GM21360 (cell line): ENCODE measurements around the gene KIAA0232.
A peak's percentile ranks its signal among the peaks of the same experiment; 100 is the strongest.
"Not testable (repeated sequence)": the region's sequence is repeated elsewhere in the genome, so short reads cannot be mapped to it uniquely, and the experiment has no call there.

Experiments
- ATAC-seq: cut with Tn5 transposase; IDR thresholded peaks from one replicate; pipeline ENCODE4 v1.9.1; 2021; ENCODE audit warnings: mild to moderate bottlenecking, moderate library complexity; ENCODE audit not compliant: unreplicated experiment

KIAA0232 gene

DNA sequence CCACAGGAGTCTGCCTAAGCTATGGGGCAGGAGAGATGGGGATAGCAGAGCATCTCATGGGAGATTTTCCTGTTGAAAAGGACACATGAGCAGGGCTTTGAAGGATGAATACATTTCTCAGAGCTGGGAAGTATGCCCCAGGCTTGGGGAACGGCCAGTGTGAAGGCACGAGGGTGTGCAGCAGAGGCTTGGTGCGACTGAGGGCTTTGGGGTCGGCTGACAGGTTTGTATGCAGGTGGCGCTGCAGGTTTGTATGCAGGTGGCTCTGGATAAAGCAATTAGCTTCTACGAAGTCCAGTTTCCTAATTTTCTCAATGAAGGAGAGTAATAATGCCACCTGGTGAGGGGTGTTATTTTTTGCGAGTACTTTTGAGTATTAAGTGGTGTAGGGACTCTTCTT is 6.8 kb upstream of the KIAA0232 start:
- ATAC-seq, result no peak

DNA sequence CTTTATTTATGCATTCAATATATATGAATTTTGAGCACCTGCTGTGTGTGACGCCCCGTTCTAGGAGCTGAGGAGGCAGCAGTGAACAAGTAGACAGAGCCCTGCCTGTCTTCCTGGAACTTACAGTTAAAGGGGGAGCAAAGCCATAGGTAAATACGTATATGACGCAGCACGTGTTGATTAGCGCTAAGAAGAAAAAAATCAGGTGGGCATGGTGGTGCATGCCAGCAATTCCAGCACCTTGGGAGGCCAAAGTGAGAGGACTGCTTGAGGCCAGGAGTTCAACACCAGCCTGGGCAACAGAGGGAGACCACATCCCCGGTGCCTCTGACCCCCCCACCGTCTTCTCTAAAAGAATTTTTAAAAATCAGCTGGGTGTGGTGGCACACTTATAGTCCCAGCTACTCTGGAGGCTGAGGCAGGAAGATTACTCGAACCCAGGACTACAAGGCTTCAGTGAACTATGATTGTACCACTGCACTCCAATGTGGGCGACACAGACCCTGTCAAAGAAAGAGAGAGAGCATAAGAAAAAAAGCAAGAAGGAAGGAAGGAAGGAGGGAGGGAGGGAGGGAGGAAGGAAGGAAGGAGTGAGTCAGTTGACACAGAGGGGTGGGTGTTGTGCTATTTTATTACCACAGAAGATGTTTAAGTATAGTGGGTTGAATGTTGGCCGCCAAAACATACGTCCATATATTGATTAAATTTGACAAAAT is 5.4 kb upstream of the KIAA0232 start:
- no peak for ATAC-seq

- ATAC-seq, result no peak
Measured at GRCh38 chr4:6777636-6778281, 4.8 kb upstream of the KIAA0232 start.

DNA sequence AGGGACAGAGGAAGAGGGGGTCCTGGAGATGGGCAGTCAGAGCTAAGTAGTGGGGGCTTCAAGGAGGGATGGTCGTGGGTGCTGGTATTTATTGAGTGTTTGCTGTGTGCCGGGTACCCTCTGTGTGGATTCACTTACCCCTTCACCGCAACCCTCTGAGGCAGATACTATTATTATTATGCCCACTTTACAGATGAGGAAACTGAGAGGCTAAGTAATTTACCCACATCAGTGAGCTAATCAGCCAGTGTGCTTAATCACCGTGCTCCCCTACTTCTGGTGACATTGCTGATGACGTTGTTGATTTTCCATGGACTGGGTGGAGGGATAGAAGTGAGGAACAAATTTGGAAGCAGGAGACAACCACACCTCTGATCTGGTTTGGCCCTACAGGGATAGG is 4.1 kb upstream of the KIAA0232 start:
- no peak for ATAC-seq

GRCh38 chr4:6779667-6780565 is 2.6 kb upstream of the KIAA0232 start:
- ATAC-seq, result no peak

DNA sequence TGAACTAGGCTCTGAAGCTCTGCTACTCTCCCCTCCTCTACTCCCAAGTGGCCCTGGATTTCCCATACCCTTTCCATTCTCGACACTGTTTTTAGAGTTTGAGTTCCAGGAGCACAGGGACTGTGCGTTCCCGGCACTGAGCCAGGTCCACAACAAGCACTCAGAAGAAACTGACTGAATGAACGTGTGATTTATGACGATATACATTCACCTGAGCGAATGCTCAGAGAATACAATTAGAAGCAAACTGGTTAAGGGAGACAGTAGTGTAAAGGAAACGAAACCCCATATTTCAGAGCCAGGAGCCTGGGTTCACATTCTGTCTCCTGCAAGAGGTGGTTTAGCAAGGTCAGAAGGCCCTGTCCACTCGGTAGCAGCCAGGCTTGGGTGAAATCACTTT is 1.4 kb upstream of the KIAA0232 start:
- no peak for ATAC-seq

- ATAC-seq, result no peak
Measured at GRCh38 chr4:6781561-6781960, 966 bp upstream of the KIAA0232 start.

DNA sequence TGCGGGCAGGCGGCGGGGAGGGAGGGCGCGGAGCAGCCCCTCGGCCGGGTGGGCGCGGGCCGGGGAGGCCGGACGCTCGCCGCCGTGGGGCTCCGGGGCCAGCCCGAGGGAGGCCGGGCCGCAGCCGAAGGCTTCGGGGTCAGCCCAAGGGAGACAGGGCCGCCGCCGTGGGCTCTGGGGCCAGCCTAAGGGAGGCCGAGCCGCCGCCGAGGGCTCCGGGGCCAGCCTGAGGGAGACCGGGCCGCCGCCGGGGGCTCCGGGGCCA is 251 bp downstream of the KIAA0232 start:
- no peak for ATAC-seq

DNA sequence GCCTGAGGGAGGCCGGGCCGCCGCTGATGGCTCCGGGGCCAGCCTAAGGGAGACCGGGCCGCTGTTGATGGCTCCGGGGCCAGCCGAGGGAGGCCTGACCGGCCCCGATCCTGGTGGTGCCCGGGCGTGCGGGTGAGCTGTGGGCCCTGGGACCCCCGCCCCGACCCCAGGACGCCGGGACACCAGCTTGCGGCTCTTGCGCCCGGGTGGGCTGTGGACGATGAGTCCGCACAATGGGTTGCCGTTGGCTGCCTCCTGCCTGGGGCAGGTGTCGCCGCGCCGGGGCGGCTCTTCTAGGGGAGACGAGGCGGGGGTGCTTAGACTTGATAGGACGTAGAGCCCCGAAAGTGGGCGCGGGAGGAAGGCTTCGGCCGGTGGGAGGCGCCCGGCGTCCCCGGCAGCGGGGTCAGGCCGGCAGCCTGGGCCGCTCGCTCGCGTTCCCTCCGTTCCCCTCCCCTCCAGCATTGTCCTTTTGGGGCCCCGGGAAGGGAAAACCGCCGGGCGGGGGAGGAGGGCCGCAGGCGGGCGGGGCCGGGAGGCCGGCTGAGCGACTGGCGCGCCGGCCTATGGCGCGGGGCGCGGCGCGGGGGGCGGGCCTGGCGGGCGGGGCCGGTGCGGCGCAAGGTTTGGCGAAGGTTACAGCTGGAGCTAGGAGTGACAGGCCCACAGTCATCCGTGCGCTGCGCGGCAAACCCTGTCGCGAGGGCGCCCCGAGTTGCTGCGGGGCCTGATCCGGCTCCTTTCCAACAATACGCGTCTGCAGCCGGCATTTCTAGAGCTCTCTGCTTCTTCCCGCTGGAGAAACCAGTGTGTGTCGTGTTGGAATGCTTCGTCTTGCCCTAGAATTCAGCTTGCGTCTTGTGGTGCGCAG is 819 bp downstream of the KIAA0232 start:
- ATAC-seq, result peak; percentile 59

- ATAC-seq, result no peak
Measured at GRCh38 chr4:6785572-6785925, 3.0 kb downstream of the KIAA0232 start.

DNA sequence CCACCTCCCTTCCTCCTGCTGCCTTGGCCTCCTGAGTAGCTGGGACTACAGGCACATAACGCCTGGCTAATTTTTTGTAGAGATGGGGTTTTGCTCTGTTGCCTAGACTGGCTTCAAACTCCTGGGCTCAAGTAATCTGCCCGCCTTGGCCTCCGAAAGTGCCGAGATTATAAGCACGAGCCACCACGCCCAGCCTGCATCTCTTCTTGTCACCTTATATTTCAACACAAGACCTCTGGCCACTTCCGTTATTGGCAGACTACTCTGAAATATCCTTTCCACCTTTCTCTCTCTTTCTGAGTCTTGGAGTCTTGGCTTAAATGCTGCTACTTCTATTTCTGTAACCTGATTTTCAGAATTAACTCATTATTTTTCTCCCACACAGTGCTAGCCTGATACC is 5.6 kb downstream of the KIAA0232 start:
- no peak for ATAC-seq

GRCh38 chr4:6791245-6791644 is 8.7 kb downstream of the KIAA0232 start:
- ATAC-seq, result not testable (repeated sequence)

DNA sequence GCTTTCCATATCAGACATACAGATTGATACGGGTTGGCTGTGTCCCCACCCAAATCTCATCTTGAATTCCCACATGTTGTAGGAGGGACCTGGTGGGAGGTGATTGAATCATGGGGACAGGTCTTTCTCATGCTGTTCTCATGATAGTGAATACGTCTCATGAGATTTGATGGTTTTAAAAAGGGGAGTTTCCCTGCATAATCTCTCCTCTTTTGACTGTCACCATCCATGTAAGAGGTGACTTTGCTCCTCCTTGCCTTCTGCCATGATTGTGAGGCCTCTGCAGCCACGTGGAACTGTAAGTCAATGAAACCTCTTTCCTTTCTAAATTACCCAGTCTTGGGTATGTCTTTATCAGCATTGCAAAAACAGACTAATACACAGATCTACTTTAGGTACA is 9.3 kb downstream of the KIAA0232 start:
- ATAC-seq, result not testable (repeated sequence)

GRCh38 chr4:6794189-6794588 is 11.7 kb downstream of the KIAA0232 start:
- ATAC-seq, result no peak

DNA sequence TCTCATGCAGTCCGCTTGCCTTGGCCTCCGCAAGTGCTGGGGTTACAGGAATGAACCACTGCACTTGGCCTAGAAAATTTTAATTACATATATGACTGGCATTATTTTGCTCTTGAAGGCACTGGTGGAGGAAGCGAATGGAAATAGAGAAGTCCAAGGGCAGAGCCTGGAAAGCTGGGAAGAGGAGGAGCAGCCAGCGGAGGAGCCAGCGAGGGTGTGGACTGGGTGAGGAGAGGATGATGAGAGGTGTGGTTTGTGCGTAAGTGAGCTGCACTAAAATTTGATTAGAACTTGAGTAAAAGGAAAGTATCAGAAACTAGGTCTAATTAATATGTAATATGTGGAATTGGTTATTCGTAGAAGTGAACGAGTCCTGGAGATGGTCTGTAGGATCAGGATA is 13.3 kb downstream of the KIAA0232 start:
- no peak for ATAC-seq

GRCh38 chr4:6797368-6797767 is 14.8 kb downstream of the KIAA0232 start:
- not testable (repeated sequence) for ATAC-seq

- no peak for ATAC-seq
Measured at GRCh38 chr4:6799091-6799490, 16.6 kb downstream of the KIAA0232 start.

DNA sequence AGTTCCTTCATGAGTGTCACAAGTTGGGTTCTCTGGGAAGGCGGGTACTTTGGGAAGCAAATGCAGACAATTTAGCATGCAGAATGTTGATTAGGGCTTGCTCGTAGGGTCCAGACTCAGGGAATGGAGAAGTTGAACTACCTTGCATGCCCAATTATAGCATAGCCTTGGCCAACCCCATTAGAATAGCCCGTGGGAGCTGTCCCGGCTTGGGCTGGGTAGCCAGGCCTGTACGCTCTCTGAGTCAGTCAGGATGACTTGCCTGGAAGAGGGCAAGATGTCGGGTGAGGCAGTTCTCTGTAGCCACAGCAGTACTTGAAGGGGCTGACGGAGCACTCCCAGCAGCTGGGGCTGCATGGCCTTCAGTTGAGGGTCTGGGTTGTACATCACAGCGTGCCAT is 19.5 kb downstream of the KIAA0232 start:
- ATAC-seq, result no peak

- no peak for ATAC-seq
Measured at GRCh38 chr4:6802626-6803025, 20.1 kb downstream of the KIAA0232 start.

- no peak for ATAC-seq
Measured at GRCh38 chr4:6803246-6803645, 20.7 kb downstream of the KIAA0232 start.

- no peak for ATAC-seq
Measured at GRCh38 chr4:6804082-6804752, 21.7 kb downstream of the KIAA0232 start.
